Measurements from ENCODE around the gene CCDC38. TPM values are rescaled to one million over a fixed set of nuclear protein-coding genes. Genes with fewer than 3 reads are reported as not detected.
A peak's percentile ranks its signal among the peaks of the same experiment; 100 is the strongest.

Gene CCDC38
- total and polyA plus RNA-seq, 10 of the 15 experiments (the other 5 are each of a cell fraction or from before 2014, with no cell fraction given), result 0.04 to 0.05 TPM; not detected in 8

- CTCF ChIA-PET, result interaction anchor here (1.0 to 1.3 kb wide), 3 partner anchors 11 to 140 kb away, joined by 3 to 5 read pairs (median 4); partner anchors contain the start of gene CCDC38
- TF ChIP-seq NBN (IDR thresholded peaks at IDR 0.05), result peak; percentile 73
- no peak for TF ChIP-seq PBX3 (IDR thresholded peaks at IDR 0.05; ENCODE audit: insufficient replicate concordance, low read depth, low read length)
- no peak for TF ChIP-seq PKNOX1 (IDR thresholded peaks at IDR 0.05)
- 0 out of 2 replicates have a peak, but pooled peaks have one; percentile 28 for TF ChIP-seq TAF1 (IDR thresholded peaks at IDR 0.05; ENCODE audit: borderline replicate concordance, low read depth, low read length)
- no peak for TF ChIP-seq FOXK2 (IDR thresholded peaks at IDR 0.05)
- peak; percentile 64; the same call in 1 of the 2 replicates for TF ChIP-seq SIN3A (IDR thresholded peaks at IDR 0.05; ENCODE audit: low read depth, low read length)
- no peak for TF ChIP-seq EED (IDR thresholded peaks at IDR 0.05; ENCODE audit: low read depth)
- TF ChIP-seq HCFC1 (IDR thresholded peaks at IDR 0.05; ENCODE audit: low read length), result peak; percentile 84
- TF ChIP-seq TCF3 (IDR thresholded peaks at IDR 0.05; ENCODE audit: borderline replicate concordance, insufficient read depth, low read depth, low read length), result no peak
- TF ChIP-seq IKZF2 (IDR thresholded peaks at IDR 0.05), result no peak
- TF ChIP-seq MAX (IDR thresholded peaks at IDR 0.05; ENCODE audit: low read depth, low read length), result no peak
- no peak for TF ChIP-seq HDAC6 (IDR thresholded peaks at IDR 0.05; ENCODE audit: unreplicated experiment)
- no peak for TF ChIP-seq SKIL (IDR thresholded peaks at IDR 0.05; ENCODE audit: low read depth, poor library complexity, severe bottlenecking)
- no peak for TF ChIP-seq CEBPZ (IDR thresholded peaks at IDR 0.05; ENCODE audit: low read depth, low read length)
- peak; percentile 50; the same call in 1 of the 2 replicates for TF ChIP-seq RUNX3 (IDR thresholded peaks at IDR 0.05; ENCODE audit: low read length)
Measured at GRCh38 chr12:95858451-95859343, 83.7 kb downstream of the CCDC38 start, which contains the start of gene SNRPF. Gene SNRPF (plus strand): TSS chr12:95858952. CDS start chr12:95859074, 122 bp downstream.

More at GRCh38 chr12:95858451-95859343, 83.7 kb downstream of the CCDC38 start, which contains the start of gene SNRPF:
- peak within 1 kb of the TSS; percentile 86 for H3K4me3 ChIP-seq
- H3K27me3 ChIP-seq (replicated peaks in 1 of 2; ENCODE audit: control insufficient read depth in 2 of 2, insufficient read depth in 2 of 2, low read length in 1 of 2), result no peaks in the 10 kb centered on the region; a peak in 2 of 4 replicates
- H3K79me2 ChIP-seq (ENCODE audit: control insufficient read depth, insufficient read depth, low read length), result peaks cover 49% of the 10 kb centered on the region
- H3K9ac ChIP-seq (ENCODE audit: control insufficient read depth, insufficient read depth, low read length), result peak within 1 kb of the TSS; percentile 81
- FAIRE-seq (peak; percentile 100), ATAC-seq (peak; percentile 96), DNase-seq (ENCODE audit: low read depth, low spot score) (peak; percentile 95)
- 1% methylated on average over 51 of the region's 54 CpGs for WGBS (ENCODE audit: insufficient coverage, insufficient replicate concordance, low lambda C conversion rate, missing lambda C conversion rate)
- peaks cover 0 to 20% of the 10 kb centered on the region in 2 experiments; a peak in 2 of 4 replicates for H3K36me3 ChIP-seq (ENCODE audit: control insufficient read depth in 2 of 2, insufficient read depth in 2 of 2, low read length in 1 of 2)
- H3K9me3 ChIP-seq (replicated peaks; ENCODE audit: control insufficient read depth, insufficient read depth, low read length), result peaks cover 6% of the 10 kb centered on the region; the same call in 2 of the 3 replicates
- H3K27ac ChIP-seq (ENCODE audit: control insufficient read depth, insufficient read depth), result peak within 1 kb of the TSS; percentile 76
- BruUV-seq (replicated peaks), result no TSS peak
- ChIA-PET POLR2A (no interaction called here), RAD21 (ENCODE audit: unreplicated experiment) (no interaction called here), SMC1A (ENCODE audit: uncharacterized antibody, unreplicated experiment) (no interaction called here)
- peak within 1 kb of the TSS; percentile 86 for H3K4me2 ChIP-seq (ENCODE audit: control insufficient read depth, insufficient read depth)
- intact Hi-C loops (cut with micrococcal nuclease; ENCODE audit: unreplicated experiment), result no loop called here
- in situ Hi-C loops (cut with MboI), result no loop called here
- no peaks in the 10 kb centered on the region for H3K4me1 ChIP-seq (ENCODE audit: control insufficient read depth, insufficient read depth, low read length)
- H2AFZ ChIP-seq (ENCODE audit: control insufficient read depth, low read depth, low read length), result peak within 1 kb of the TSS; percentile 39
- no peaks in the 10 kb centered on the region for H4K20me1 ChIP-seq (ENCODE audit: control insufficient read depth, insufficient read depth)

All from GM12878 (cell line).